Transverse colon (tissue), 3 donors: ENCODE results near the gene GLS.

Experiments
- EP300 ChIP-seq: sonication (generic); formaldehyde crosslinking; IDR thresholded peaks from one replicate; pipeline ENCODE4 v1.6.1; 2017; ENCODE audit warnings: antibody characterized with exemption, low read depth
- POLR2AphosphoS5 ChIP-seq, 3 donors: sonication (generic); formaldehyde crosslinking; IDR thresholded peaks; one replicate each; pipeline ENCODE4 v1.6.1; 2016; ENCODE audit warnings: antibody characterized with exemption in 3 of 3

GRCh38 chr2:190947711-190948251, 67.2 kb downstream of the GLS start:
- TF ChIP-seq POLR2AphosphoS5 (IDR thresholded peaks at IDR 0.05) (peak in 1 of 3 donors; percentile 20), EP300 (no peak)
